Mucosa of gallbladder (tissue), 1 donor: ENCODE data around the gene PCYT2. TPM values are rescaled to one million over a fixed set of nuclear protein-coding genes. Genes with fewer than 3 reads are reported as not detected.
A peak's percentile ranks its signal among the peaks of the same experiment; 100 is the strongest.

Experiments
- DNase-seq: peaks from one replicate; pipeline ENCODE4 v3.0.0-alpha.2; 2020; ENCODE audit warnings: low spot score
- total RNA-seq: library from RNA; stranded (reverse); gene quantifications from one replicate; pipeline ENCODE4 v1.2.1, GENCODE V29; 2021
- donor health status: DM: no; HTN: no; CAD: no.

The PCYT2 gene
- total RNA-seq, 1 donor from 2014 or later = 66.0 TPM

DNA sequence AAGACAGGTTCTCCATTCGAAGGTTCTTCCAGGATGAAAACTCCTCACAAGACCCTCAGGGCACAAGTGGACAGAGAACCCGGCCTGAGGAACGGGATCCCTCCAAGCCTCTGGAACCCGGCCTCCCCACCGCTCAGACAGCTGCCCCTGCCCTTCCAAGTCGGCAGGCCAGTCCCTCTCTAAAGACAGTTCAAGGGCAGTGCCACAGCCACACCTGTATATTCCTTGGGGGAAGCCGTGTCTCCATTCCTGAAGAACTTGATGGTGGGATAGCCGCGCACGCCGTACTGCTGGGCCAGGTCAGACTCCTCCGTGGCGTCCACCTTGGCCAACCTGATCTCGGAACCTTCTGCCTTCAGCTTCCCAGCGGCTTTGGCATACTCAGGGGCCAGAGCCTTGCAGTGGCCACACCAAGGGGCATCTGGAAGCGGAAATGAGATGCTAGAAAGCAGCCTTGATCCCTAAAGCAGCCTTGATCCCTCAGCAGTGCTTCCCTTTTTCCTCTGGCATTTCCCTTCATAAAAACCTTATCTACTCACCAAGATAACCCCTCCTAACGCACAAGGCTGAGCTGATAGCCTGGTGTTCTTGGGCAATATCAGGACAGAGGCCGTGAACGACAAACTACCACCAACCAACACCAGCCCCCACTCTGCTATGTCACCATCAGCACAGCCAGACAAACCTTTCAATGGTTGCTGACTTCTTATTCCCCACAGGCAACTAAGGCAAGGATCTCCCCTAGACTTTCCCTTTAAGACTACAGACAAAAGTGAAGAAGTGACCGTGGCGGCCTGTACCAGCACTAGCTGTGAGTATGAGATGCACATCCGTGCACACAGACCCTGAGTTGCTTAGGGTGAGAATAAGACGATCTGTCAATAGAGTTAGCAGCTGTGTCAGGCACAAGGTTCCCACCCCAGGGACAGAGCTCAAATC is 52.0 kb downstream of the PCYT2 start:
- DNase-seq = no peak

DNA sequence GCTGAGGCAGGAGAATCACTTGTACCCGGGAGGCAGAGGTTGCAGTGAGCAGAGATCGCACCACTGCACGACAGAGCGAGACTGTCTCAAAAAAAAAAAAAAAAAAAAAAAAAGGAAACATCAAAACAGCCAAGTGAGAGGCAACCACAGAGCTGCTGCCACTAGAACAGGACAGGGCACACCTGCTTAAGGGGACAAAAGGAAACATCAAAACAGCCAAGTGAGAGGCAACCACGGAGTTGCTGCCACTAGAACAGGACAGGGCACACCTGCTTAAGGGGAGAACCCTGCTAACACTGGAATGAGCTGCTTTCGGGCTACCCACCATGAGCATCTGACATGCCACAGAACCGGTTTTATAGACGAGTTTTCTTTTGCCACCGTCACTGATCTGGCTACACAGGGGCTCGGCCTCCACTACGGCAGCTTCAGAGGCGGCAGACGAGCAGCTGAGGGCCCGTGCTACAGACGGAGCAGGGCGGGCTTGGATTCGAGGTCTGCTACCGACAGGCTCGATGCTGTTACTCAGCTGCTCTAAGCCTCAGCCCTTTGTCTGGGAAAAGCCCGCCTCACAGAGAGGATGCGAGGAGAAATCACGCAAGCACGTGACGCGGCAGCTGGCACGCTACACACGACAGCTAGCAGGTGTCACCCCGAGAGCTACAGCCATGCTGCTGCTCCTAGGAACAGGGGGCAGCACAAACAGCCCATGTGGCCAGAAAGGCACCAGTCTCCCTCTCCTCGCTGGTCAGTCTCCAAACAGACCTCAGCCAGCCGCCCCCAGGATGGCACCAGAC is 52.8 kb downstream of the PCYT2 start:
- DNase-seq = no peak

DNA sequence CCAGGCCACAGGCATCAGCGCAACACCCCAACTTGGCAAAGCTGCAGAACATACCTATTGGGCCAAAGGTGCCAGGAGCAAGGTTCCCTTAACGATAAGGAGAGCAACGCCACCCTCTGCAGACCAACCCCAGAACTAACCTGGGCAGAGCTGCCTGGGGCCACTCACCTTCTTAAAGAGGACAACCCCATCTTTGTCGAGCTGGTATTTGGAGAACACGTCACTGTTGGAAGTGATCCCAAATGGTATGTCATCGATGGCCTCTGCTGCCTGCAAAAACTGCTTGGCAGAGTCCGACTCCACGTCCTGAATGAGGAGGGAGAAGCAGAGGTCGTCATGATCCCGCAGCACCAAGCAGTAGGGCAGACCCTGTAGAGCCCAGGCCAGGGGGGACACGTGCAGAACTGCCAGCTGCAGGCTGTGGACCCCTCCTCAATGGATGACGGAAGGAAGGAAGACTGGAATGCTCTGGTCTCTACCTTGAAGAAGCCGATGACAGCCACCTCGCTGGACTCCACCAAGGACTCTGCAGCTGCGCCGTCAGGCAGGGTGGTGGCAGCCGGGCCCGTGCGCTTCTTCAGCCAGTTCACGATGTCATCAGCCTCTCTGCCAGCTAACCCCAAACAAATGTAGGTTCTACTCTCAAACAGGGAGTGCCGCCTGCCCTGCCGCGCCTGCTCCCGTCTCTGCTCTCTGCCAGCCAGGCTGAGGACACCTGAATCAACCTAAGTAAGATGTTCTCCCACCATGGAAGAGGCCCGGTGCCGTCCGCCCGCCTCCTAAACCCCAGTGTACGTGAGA is 56.0 kb downstream of the PCYT2 start:
- peak; percentile 69 for DNase-seq

DNA sequence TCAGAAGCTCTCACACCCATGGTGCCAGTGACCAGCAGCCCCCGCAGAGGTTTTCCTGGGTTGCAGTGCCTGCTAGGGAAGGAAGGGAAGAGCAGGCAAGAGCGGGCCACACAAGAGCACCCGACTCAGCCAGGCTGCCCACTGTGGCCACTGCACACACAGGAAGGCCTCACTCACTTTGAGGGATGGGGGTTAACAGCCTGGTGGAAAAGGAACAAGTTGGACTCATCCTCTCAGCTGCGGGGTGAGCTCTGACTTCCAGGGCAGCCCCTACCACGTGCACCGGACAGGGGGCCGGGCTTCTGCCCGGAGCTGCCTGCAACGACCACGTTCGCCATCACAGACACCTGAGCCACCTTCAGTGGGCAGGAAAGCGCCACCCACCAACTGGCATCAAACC is 59.0 kb downstream of the PCYT2 start:
- no peak for DNase-seq

DNA sequence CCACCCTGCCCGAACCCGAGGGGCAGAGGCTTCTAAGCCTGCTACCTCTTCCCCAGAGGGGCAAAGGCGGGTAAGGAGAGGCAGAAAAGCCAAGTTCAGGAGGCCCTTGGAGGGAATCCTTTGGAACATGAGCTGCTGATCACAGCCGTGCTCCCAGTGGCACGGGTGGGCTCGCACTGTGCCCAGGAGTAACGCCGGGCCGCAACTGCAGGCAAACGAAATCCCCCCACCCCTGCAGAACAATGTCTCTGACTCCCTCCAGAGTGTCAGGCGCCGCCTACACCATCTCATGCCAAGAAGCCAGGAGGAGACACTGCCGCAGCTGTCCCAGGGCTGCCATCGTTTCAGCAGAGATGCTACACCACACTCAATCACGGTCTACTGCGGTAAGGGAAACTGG is 59.8 kb downstream of the PCYT2 start:
- DNase-seq = no peak

Other genes starting within 250 kb of the PCYT2 start
- 38.4 TPM for gene OXLD1, start 244.8 kb downstream of the PCYT2 start, total RNA-seq
- gene CCDC137, start 244.7 kb downstream of the PCYT2 start, total RNA-seq = 20.3 TPM
- 37.6 TPM for gene ARL16, start 227.6 kb downstream of the PCYT2 start, total RNA-seq
- 137 TPM for gene HGS, start 227.4 kb downstream of the PCYT2 start, total RNA-seq
- gene MRPL12, start 208.0 kb downstream of the PCYT2 start, total RNA-seq = 48.6 TPM
- 34.1 TPM for gene SLC25A10, start 199.1 kb downstream of the PCYT2 start, total RNA-seq
- gene GCGR, start 107.2 kb downstream of the PCYT2 start, total RNA-seq = 0.20 TPM
- 85.3 TPM for gene MCRIP1, start 78.1 kb downstream of the PCYT2 start, total RNA-seq
- not detected for gene PPP1R27, start 76.3 kb downstream of the PCYT2 start, total RNA-seq
- gene P4HB, start 50.9 kb downstream of the PCYT2 start, total RNA-seq = 611 TPM
- 340 TPM for gene ARHGDIA, start 40.1 kb downstream of the PCYT2 start, total RNA-seq
- gene ALYREF, start 19.8 kb downstream of the PCYT2 start, total RNA-seq = 48.1 TPM
- gene ANAPC11, start 19.7 kb downstream of the PCYT2 start, total RNA-seq = 124 TPM
- gene NPB, start 9.2 kb downstream of the PCYT2 start, total RNA-seq = 0.55 TPM
- 58.1 TPM for gene SIRT7, start 6.8 kb upstream of the PCYT2 start, total RNA-seq
- gene MAFG, start 16.3 kb upstream of the PCYT2 start, total RNA-seq = 31.6 TPM
- 12.6 TPM for gene PYCR1, start 25.9 kb upstream of the PCYT2 start, total RNA-seq
- not detected for gene MYADML2, start 35.8 kb upstream of the PCYT2 start, total RNA-seq
- gene NOTUM, start 49.8 kb upstream of the PCYT2 start, total RNA-seq = 1.3 TPM
- gene ASPSCR1, start 66.2 kb upstream of the PCYT2 start, total RNA-seq = 45.4 TPM
- gene CENPX, start 111.5 kb upstream of the PCYT2 start, total RNA-seq = 43.4 TPM
- gene LRRC45, start 111.9 kb upstream of the PCYT2 start, total RNA-seq = 26.4 TPM
- 8.9 TPM for gene RAC3, start 120.3 kb upstream of the PCYT2 start, total RNA-seq
- 102 TPM for gene DCXR, start 126.3 kb upstream of the PCYT2 start, total RNA-seq
- 51.6 TPM for gene RFNG, start 140.4 kb upstream of the PCYT2 start, total RNA-seq
- 107 TPM for gene GPS1, start 140.5 kb upstream of the PCYT2 start, total RNA-seq
- 92.4 TPM for gene DUS1L, start 154.4 kb upstream of the PCYT2 start, total RNA-seq
- 181 TPM for gene FASN, start 186.8 kb upstream of the PCYT2 start, total RNA-seq